Duodenal mucosa (tissue), 2 donors: Measurements from ENCODE around the gene TBX5.
"Not testable (repeated sequence)": the region's sequence is repeated elsewhere in the genome, so short reads cannot be mapped to it uniquely, and the experiment has no call there.

Experiments
- H3K27ac ChIP-seq: one replicate; pipeline ENCODE4 v1.7.0; 2013; ENCODE audit warnings: low read depth, low read length
- H3K27me3 ChIP-seq, 2 donors: one replicate each; pipeline ENCODE4 v1.7.0; 2013; ENCODE audit warnings: low read length in 2 of 2, control low read depth in 1 of 2; ENCODE audit not compliant: insufficient read depth in 2 of 2, control insufficient read depth in 1 of 2
- H3K36me3 ChIP-seq, 2 donors: one replicate each; pipeline ENCODE4 v1.7.0; 2013; ENCODE audit warnings: low read length in 2 of 2, control low read depth in 1 of 2; ENCODE audit not compliant: insufficient read depth in 2 of 2, control insufficient read depth in 1 of 2
- H3K4me1 ChIP-seq, 2 donors: one replicate each; pipeline ENCODE4 v1.7.0; 2013; ENCODE audit warnings: low read length in 2 of 2, control low read depth in 1 of 2; ENCODE audit not compliant: insufficient read depth in 2 of 2, control insufficient read depth in 1 of 2
- H3K4me3 ChIP-seq, 2 donors: one replicate each; pipeline ENCODE4 v1.7.0; 2013; ENCODE audit warnings: low read length in 2 of 2, low read depth in 1 of 2
- H3K9ac ChIP-seq, 2 donors: one replicate each; pipeline ENCODE4 v1.7.0; 2013; ENCODE audit warnings: low read length in 2 of 2, low read depth in 1 of 2
- H3K9me3 ChIP-seq, 2 donors: one replicate each; pipeline ENCODE4 v1.7.0; 2013; ENCODE audit warnings: low read length in 2 of 2, control low read depth in 1 of 2; ENCODE audit not compliant: control insufficient read depth in 1 of 2

TBX5 gene

GRCh38 chr12:114381177-114381576, 24.8 kb downstream of the TBX5 start:
- H3K27me3 ChIP-seq, result peaks cover 3 to 5% of the 10 kb centered on the region in 2 donors
- no peak overlapping the region for H3K9ac ChIP-seq
- no peak overlapping the region for H3K4me3 ChIP-seq
- H3K9me3 ChIP-seq, result no peaks in the 10 kb centered on the region
- no peaks in the 10 kb centered on the region for H3K36me3 ChIP-seq
- no peaks in the 10 kb centered on the region for H3K4me1 ChIP-seq
- no peak overlapping the region for H3K27ac ChIP-seq

GRCh38 chr12:114371733-114372132, 34.2 kb downstream of the TBX5 start:
- no peak overlapping the region for H3K27ac ChIP-seq
- no peak overlapping the region for H3K4me3 ChIP-seq
- H3K9ac ChIP-seq, result no peak overlapping the region
- H3K36me3 ChIP-seq, result no peaks in the 10 kb centered on the region
- H3K27me3 ChIP-seq, result peaks cover 0 to 5% of the 10 kb centered on the region in 2 donors
- H3K4me1 ChIP-seq, result no peaks in the 10 kb centered on the region
- peaks cover 0 to under 1% of the 10 kb centered on the region in 2 donors for H3K9me3 ChIP-seq

GRCh38 chr12:114371250-114371649, 34.7 kb downstream of the TBX5 start:
- peaks cover 0 to 5% of the 10 kb centered on the region in 2 donors for H3K27me3 ChIP-seq
- no peaks in the 10 kb centered on the region for H3K4me1 ChIP-seq
- H3K9me3 ChIP-seq, result peaks cover 0 to 5% of the 10 kb centered on the region in 2 donors
- no peaks in the 10 kb centered on the region for H3K36me3 ChIP-seq
- no peak overlapping the region for H3K27ac ChIP-seq
- H3K9ac ChIP-seq, result no peak overlapping the region
- no peak overlapping the region for H3K4me3 ChIP-seq

GRCh38 chr12:114368685-114369452, 37.1 kb downstream of the TBX5 start:
- Histone ChIP-seq H3K9ac (no peak overlapping the region), H3K27ac (no peak overlapping the region), H3K9me3 (peaks cover 0 to 6% of the 10 kb centered on the region in 2 donors), H3K4me1 (no peaks in the 10 kb centered on the region), H3K36me3 (no peaks in the 10 kb centered on the region), H3K4me3 (no peak overlapping the region), H3K27me3 (peaks cover 0 to 5% of the 10 kb centered on the region in 2 donors)

GRCh38 chr12:114361992-114362391, 44.0 kb downstream of the TBX5 start:
- no peaks in the 10 kb centered on the region for H3K36me3 ChIP-seq

GRCh38 chr12:114361545-114361944, 44.4 kb downstream of the TBX5 start:
- Histone ChIP-seq H3K27ac (no peak overlapping the region), H3K4me3 (no peak overlapping the region), H3K9ac (no peak overlapping the region), H3K36me3 (no peaks in the 10 kb centered on the region), H3K4me1 (no peaks in the 10 kb centered on the region), H3K27me3 (no peaks in the 10 kb centered on the region), H3K9me3 (peaks cover 0 to 4% of the 10 kb centered on the region in 2 donors)

More at GRCh38 chr12:114361992-114362391, 44.0 kb downstream of the TBX5 start:
- no peak overlapping the region for H3K4me3 ChIP-seq
- peaks cover 0 to 6% of the 10 kb centered on the region in 2 donors for H3K9me3 ChIP-seq
- H3K27ac ChIP-seq, result no peak overlapping the region
- H3K9ac ChIP-seq, result no peak overlapping the region
- no peaks in the 10 kb centered on the region for H3K27me3 ChIP-seq
- no peaks in the 10 kb centered on the region for H3K4me1 ChIP-seq

GRCh38 chr12:114360485-114360884, 45.5 kb downstream of the TBX5 start:
- no peaks in the 10 kb centered on the region for H3K4me1 ChIP-seq
- no peak overlapping the region for H3K9ac ChIP-seq
- no peak overlapping the region for H3K27ac ChIP-seq
- H3K36me3 ChIP-seq, result no peaks in the 10 kb centered on the region
- H3K9me3 ChIP-seq, result no peaks in the 10 kb centered on the region
- no peaks in the 10 kb centered on the region for H3K27me3 ChIP-seq
- no peak overlapping the region for H3K4me3 ChIP-seq

- Histone ChIP-seq H3K9ac (no peak overlapping the region), H3K27me3 (no peaks in the 10 kb centered on the region), H3K4me1 (no peaks in the 10 kb centered on the region), H3K9me3 (no peaks in the 10 kb centered on the region), H3K36me3 (no peaks in the 10 kb centered on the region), H3K4me3 (no peak overlapping the region), H3K27ac (no peak overlapping the region)
Measured at GRCh38 chr12:114355389-114356088, 50.4 kb downstream of the TBX5 start.

GRCh38 chr12:114349239-114349638, 56.7 kb downstream of the TBX5 start:
- H3K4me1 ChIP-seq, H3K27ac ChIP-seq, H3K4me3 ChIP-seq, H3K9me3 ChIP-seq, H3K36me3 ChIP-seq, H3K9ac ChIP-seq, H3K27me3 ChIP-seq: not testable (repeated sequence)

- Histone ChIP-seq H3K36me3 (no peaks in the 10 kb centered on the region), H3K27ac (no peak overlapping the region), H3K4me3 (no peak overlapping the region), H3K4me1 (no peaks in the 10 kb centered on the region), H3K27me3 (no peaks in the 10 kb centered on the region), H3K9ac (no peak overlapping the region), H3K9me3 (no peaks in the 10 kb centered on the region)
Measured at GRCh38 chr12:114347861-114348260, 58.1 kb downstream of the TBX5 start.
